Mesodermal cell (in vitro differentiated cells): ENCODE measurements around the gene PIH1D1.

Experiments
- H3K27ac ChIP-seq: 2 replicates; pipeline ENCODE4 v1.7.0; 2013; ENCODE audit warnings: mild to moderate bottlenecking, low read depth, low read length, moderate library complexity; ENCODE audit not compliant: severe bottlenecking
- H3K36me3 ChIP-seq: 2 replicates; pipeline ENCODE4 v1.7.1; 2013; ENCODE audit warnings: mild to moderate bottlenecking, low read length, moderate library complexity; ENCODE audit not compliant: control insufficient read depth, insufficient read depth
- H3K4me1 ChIP-seq: one replicate; pipeline ENCODE4 v1.7.1; 2013; ENCODE audit warnings: mild to moderate bottlenecking, low read length; ENCODE audit not compliant: insufficient read depth, control insufficient read depth, poor library complexity, severe bottlenecking
- H3K4me3 ChIP-seq: 2 replicates; pipeline ENCODE4 v1.7.0; 2013; ENCODE audit warnings: low read length, control low read depth, mild to moderate bottlenecking; ENCODE audit not compliant: insufficient read depth, poor library complexity, severe bottlenecking; ENCODE audit errors: extremely low read depth
- H3K9me3 ChIP-seq: 2 replicates; pipeline ENCODE4 v1.7.1; 2013; ENCODE audit warnings: mild to moderate bottlenecking, low read length, moderate library complexity; ENCODE audit not compliant: control insufficient read depth
- WGBS, 2 experiments: methylation state at CpG; one replicate each; pipeline ENCODE4 v1.1.5; 2013; ENCODE audit warnings: missing lambda C conversion rate in 2 of 2; ENCODE audit not compliant: insufficient coverage in 2 of 2; 5-methylcytosine and 5-hydroxymethylcytosine counted together

Gene PIH1D1

GRCh38 chr19:49440439-49441209 is 11.0 kb downstream of the PIH1D1 start:
- WGBS, 2 experiments, result 24 to 42% methylated on average over 13 to 14 of the region's 19 CpGs
- Histone ChIP-seq H3K4me1 (no peaks in the 10 kb centered on the region), H3K36me3 (no peaks in the 10 kb centered on the region), H3K9me3 (no peaks in the 10 kb centered on the region), H3K4me3 (peak overlapping the region; percentile 8), H3K27ac (no peak overlapping the region)

GRCh38 chr19:49439836-49440235 is 11.8 kb downstream of the PIH1D1 start:
- no peak overlapping the region for H3K4me3 ChIP-seq

GRCh38 chr19:49438261-49438660 is 13.4 kb downstream of the PIH1D1 start:
- Histone ChIP-seq H3K27ac (no peak overlapping the region), H3K9me3 (no peaks in the 10 kb centered on the region), H3K4me3 (no peak overlapping the region), H3K36me3 (no peaks in the 10 kb centered on the region), H3K4me1 (no peaks in the 10 kb centered on the region)
- 18 to 34% methylated on average over 3 of the region's 6 CpGs for WGBS, 2 experiments

More at GRCh38 chr19:49439836-49440235, 11.8 kb downstream of the PIH1D1 start:
- 82 to 86% methylated on average over 1 of the region's 6 CpGs for WGBS, 2 experiments
- Histone ChIP-seq H3K4me1 (no peaks in the 10 kb centered on the region), H3K36me3 (no peaks in the 10 kb centered on the region), H3K27ac (no peak overlapping the region), H3K9me3 (no peaks in the 10 kb centered on the region)

- no peaks in the 10 kb centered on the region for H3K36me3 ChIP-seq
- H3K27ac ChIP-seq, result no peak overlapping the region
- H3K4me3 ChIP-seq, result no peak overlapping the region
- H3K9me3 ChIP-seq, result no peaks in the 10 kb centered on the region
- no peaks in the 10 kb centered on the region for H3K4me1 ChIP-seq
- WGBS, 2 experiments, result 30 to 33% methylated on average over 5 to 7 of the region's 8 CpGs
Observed at GRCh38 chr19:49437231-49437630, 14.4 kb downstream of the PIH1D1 start.

GRCh38 chr19:49436381-49437017 is 15.1 kb downstream of the PIH1D1 start:
- Histone ChIP-seq H3K36me3 (no peaks in the 10 kb centered on the region), H3K27ac (no peak overlapping the region), H3K4me1 (no peaks in the 10 kb centered on the region), H3K9me3 (no peaks in the 10 kb centered on the region), H3K4me3 (no peak overlapping the region)
- WGBS, 2 experiments, result 61% methylated on average over 35 to 42 of the region's 42 CpGs

- 96% methylated on average over 9 to 10 of the region's 10 CpGs for WGBS, 2 experiments
- H3K27ac ChIP-seq, result no peak overlapping the region
- H3K9me3 ChIP-seq, result no peaks in the 10 kb centered on the region
- H3K36me3 ChIP-seq, result no peaks in the 10 kb centered on the region
- no peaks in the 10 kb centered on the region for H3K4me1 ChIP-seq
- no peak overlapping the region for H3K4me3 ChIP-seq
Observed at GRCh38 chr19:49435670-49436069, 15.9 kb downstream of the PIH1D1 start.

- 89 to 90% methylated on average over 17 to 18 of the region's 18 CpGs for WGBS, 2 experiments
- Histone ChIP-seq H3K36me3 (no peaks in the 10 kb centered on the region), H3K4me1 (no peaks in the 10 kb centered on the region), H3K9me3 (no peaks in the 10 kb centered on the region), H3K4me3 (no peak overlapping the region), H3K27ac (no peak overlapping the region)
Observed at GRCh38 chr19:49434907-49435583, 16.6 kb downstream of the PIH1D1 start.

- Histone ChIP-seq H3K4me1 (peaks cover 4% of the 10 kb centered on the region), H3K36me3 (no peaks in the 10 kb centered on the region), H3K9me3 (no peaks in the 10 kb centered on the region), H3K27ac (no peak overlapping the region), H3K4me3 (no peak overlapping the region)
- WGBS, 2 experiments, result 58 to 70% methylated on average over 27 to 31 of the region's 31 CpGs
Observed at GRCh38 chr19:49433240-49433901, 18.2 kb downstream of the PIH1D1 start.

- no peaks in the 10 kb centered on the region for H3K9me3 ChIP-seq
- no peak overlapping the region for H3K4me3 ChIP-seq
- H3K27ac ChIP-seq, result no peak overlapping the region
- no peaks in the 10 kb centered on the region for H3K36me3 ChIP-seq
- 19 to 21% methylated on average over 45 to 55 of the region's 63 CpGs for WGBS, 2 experiments
- peaks cover 10% of the 10 kb centered on the region for H3K4me1 ChIP-seq
Observed at GRCh38 chr19:49432141-49433073, 19.2 kb downstream of the PIH1D1 start.

GRCh38 chr19:49431330-49431749 is 20.3 kb downstream of the PIH1D1 start:
- H3K9me3 ChIP-seq, result no peaks in the 10 kb centered on the region
- 66 to 73% methylated on average over 22 to 23 of the region's 29 CpGs for WGBS, 2 experiments
- no peaks in the 10 kb centered on the region for H3K36me3 ChIP-seq
- H3K27ac ChIP-seq, result no peak overlapping the region
- H3K4me1 ChIP-seq, result peaks cover 10% of the 10 kb centered on the region
- H3K4me3 ChIP-seq, result no peak overlapping the region
